GM12878 (cell line): Measurements from ENCODE around the gene SLC8B1. TPM values are rescaled to one million over a fixed set of nuclear protein-coding genes. Genes with fewer than 3 reads are reported as not detected.

Source experiments
- ATAC-seq: fragments of 200-7000 bp; cut with Tn5 transposase; 3 replicates; pipeline ENCODE4 v1.9.1; 2020; ENCODE audit warnings: mild to moderate bottlenecking, moderate library complexity
- BruUV-seq: library from RNA; stranded (reverse); fragments of 400-500 nt; replicated peaks from 2 replicates; lab custom pipeline; 2021; lab: Mats Ljungman, UMichigan
- CTCF ChIA-PET: fragments of 300-600 bp; sonication (Branson Sonifier 250); formaldehyde crosslinking; extraction: SDS; loops from one replicate; lab custom pipeline; 2021; ENCODE audit warnings: inconsistent platforms; lab: Yijun Ruan, JAX
- POLR2A ChIA-PET: fragments of 350-600 bp; formaldehyde crosslinking; extraction: SDS; loops from one replicate; lab custom pipeline; 2021; ENCODE audit warnings: inconsistent platforms; lab: Charles Lee
- RAD21 ChIA-PET: fragments of 300-600 bp; sonication (Branson Sonifier 250); formaldehyde crosslinking; loops from one replicate; lab custom pipeline; 2023; ENCODE audit warnings: antibody characterized with exemption; ENCODE audit not compliant: unreplicated experiment; lab: Charles Lee
- SMC1A ChIA-PET: fragments of 300-600 bp; sonication (Branson Sonifier 250); formaldehyde crosslinking; loops from one replicate; lab custom pipeline; 2023; ENCODE audit not compliant: unreplicated experiment, uncharacterized antibody; lab: Charles Lee
- DNase-seq: peaks from one replicate; pipeline ENCODE4 v3.0.0-alpha.2; 2011; ENCODE audit warnings: low read depth, low spot score
- FAIRE-seq: peaks from 3 replicates; lab custom pipeline; 2011; peaks lifted over from hg19 to GRCh38; lab: Jason Lieb, UNC
- H2AFZ ChIP-seq: 2 replicates; pipeline ENCODE4 v1.6.0; 2011; ENCODE audit warnings: low read depth, low read length, control low read depth; ENCODE audit not compliant: control insufficient read depth
- H3K27ac ChIP-seq: 2 replicates; pipeline ENCODE4 v1.5.1; 2011; ENCODE audit warnings: control low read depth; ENCODE audit not compliant: control insufficient read depth, insufficient read depth
- H3K27me3 ChIP-seq, 2 experiments: replicated peaks in 1 of 2; 2 replicates each; pipeline versions ENCODE4 v1.6.0 to v1.6.1; 2011; ENCODE audit warnings: low read length in 1 of 2; ENCODE audit not compliant: control insufficient read depth in 2 of 2, insufficient read depth in 2 of 2
- H3K36me3 ChIP-seq, 2 experiments: 2 replicates each; pipeline ENCODE4 v1.5.1; 2011; ENCODE audit warnings: low read length in 1 of 2; ENCODE audit not compliant: control insufficient read depth in 2 of 2, insufficient read depth in 2 of 2
- H3K4me1 ChIP-seq: 2 replicates; pipeline ENCODE4 v1.6.1; 2011; ENCODE audit warnings: mild to moderate bottlenecking, low read length, moderate library complexity, mixed read lengths; ENCODE audit not compliant: control insufficient read depth, insufficient read depth
- H3K4me2 ChIP-seq: 2 replicates; pipeline ENCODE4 v1.6.0; 2011; ENCODE audit warnings: control low read depth; ENCODE audit not compliant: control insufficient read depth, insufficient read depth
- H3K4me3 ChIP-seq: fragments of 200-600 bp; sonication (generic); 2 replicates; pipeline ENCODE4 v1.5.1; 2016
- H3K79me2 ChIP-seq: 2 replicates; pipeline ENCODE4 v1.6.0; 2011; ENCODE audit warnings: low read length; ENCODE audit not compliant: control insufficient read depth, insufficient read depth
- H3K9ac ChIP-seq: 2 replicates; pipeline ENCODE4 v1.8.0; 2011; ENCODE audit warnings: low read length, control low read depth, mixed read lengths; ENCODE audit not compliant: control insufficient read depth, insufficient read depth
- H3K9me3 ChIP-seq: replicated peaks from 3 replicates; pipeline ENCODE4 v1.5.1; 2011; ENCODE audit warnings: mild to moderate bottlenecking, low read length; ENCODE audit not compliant: control insufficient read depth, insufficient read depth
- H4K20me1 ChIP-seq: 2 replicates; pipeline ENCODE4 v1.6.0; 2011; ENCODE audit not compliant: control insufficient read depth, insufficient read depth
- IKZF1 ChIP-seq: fragments of 450-650 bp; conservative IDR thresholded peaks from 2 replicates; pipeline ENCODE4 v1.6.1; 2017; ENCODE audit warnings: antibody characterized with exemption, mild to moderate bottlenecking
- SREBF1 ChIP-seq: IDR thresholded peaks from 2 replicates; pipeline ENCODE4 v1.6.1; 2012; ENCODE audit warnings: mild to moderate bottlenecking, low read length
- YY1 ChIP-seq: IDR thresholded peaks from 2 replicates; pipeline ENCODE4 v1.6.1; 2011; ENCODE audit warnings: low read depth, mild to moderate bottlenecking, low read length
- WGBS: methylation state at CpG from one replicate; pipeline ENCODE4 v1.1.6; 2016; ENCODE audit warnings: low lambda C conversion rate; ENCODE audit not compliant: insufficient replicate concordance, insufficient coverage; ENCODE audit errors: missing lambda C conversion rate; 5-methylcytosine and 5-hydroxymethylcytosine counted together
- in situ Hi-C: fragments of 300-500 bp; cut with MboI; formaldehyde crosslinking; loops from 9 replicates; pipeline ENCODE4 v1.14.3; 2018; ENCODE audit warnings: mixed read lengths
- intact Hi-C: fragments of 100-400 bp; cut with micrococcal nuclease; formaldehyde crosslinking; loops from one replicate; pipeline ENCODE4 v1.14.2; 2022; ENCODE audit not compliant: unreplicated experiment
- polyA plus RNA-seq, 11 experiments: library from polyadenylated mRNA; depleted of rRNA in 4 of 11; unstranded in 6 of 11; stranded (reverse) in 5 of 11; fragments of >200 nt; fragmentation: Nextera tagmentation in 4 of 11; fragmentation: Illumina TruSeq in 1 of 11; extraction: Ambion mirVana in 4 of 11; extraction: Trizol in 1 of 11; gene quantifications; 1 replicate in 1 of 11; 2 replicates in 10 of 11; pipeline versions ENCODE4 v1.2.1 to v1.2.3, GENCODE V29; 2011 to 2016; ENCODE audit warnings: inconsistent platforms in 2 of 11, missing spikeins in 2 of 11, low read depth in 1 of 11
- total RNA-seq, 4 experiments: library from RNA; depleted of rRNA in 3 of 4; stranded (reverse); fragments of >200 nt in 3 of 4; fragmentation: Illumina TruSeq in 1 of 4; extraction: Trizol in 1 of 4; gene quantifications; 2 replicates each; pipeline versions ENCODE4 v1.2.1 to v1.2.3, GENCODE V29; 2013 to 2021

Gene SLC8B1
- total and polyA plus RNA-seq, 10 of the 15 experiments (the other 5 are each of a cell fraction or from before 2014, with no cell fraction given) = 0.18 to 12.3 (median 6.8) TPM

- CTCF ChIA-PET = interaction anchor here (1.2 to 2.1 kb wide), 2 partner anchors 25 to 33 kb away, joined by 5 to 6 read pairs; partner anchors contain the start of gene SLC8B1
- POLR2A ChIA-PET = interaction anchor here (1.5 kb wide), 1 partner anchor 24 kb away, joined by 4 read pairs; the partner anchor contains the start of gene SLC8B1
- no peak for FAIRE-seq
- Histone ChIP-seq H4K20me1 (no peaks in the 10 kb centered on the region), H3K27ac (no peak overlapping the region), H3K4me1 (0 out of 2 replicates have a peak, but pooled peaks cover 4% of the 10 kb centered on the region), H2AFZ (peak overlapping the region; percentile 46), H3K4me2 (peak overlapping the region; percentile 84), H3K9me3 (no peaks in the 10 kb centered on the region), H3K4me3 (peak overlapping the region; percentile 71), H3K79me2 (peaks cover 7% of the 10 kb centered on the region; the same call in 1 of the 2 replicates), H3K36me3 (no peaks in the 10 kb centered on the region), H3K9ac (peak overlapping the region; percentile 62), H3K27me3 (no peaks in the 10 kb centered on the region)
- no TSS peak for BruUV-seq
- TF ChIP-seq IKZF1 (0 out of 2 replicates have a peak, but pooled peaks have one; percentile 30), YY1 (0 out of 2 replicates have a peak, but pooled peaks have one; percentile 37), SREBF1 (no peak)
- SMC1A ChIA-PET = interaction anchor here (1.1 to 1.5 kb wide), 2 partner anchors 24 to 32 kb away, joined by 3 to 4 read pairs; partner anchors contain the start of gene SLC8B1
- peak; percentile 12 for ATAC-seq
- in situ Hi-C loops = no loop called here
- DNase-seq = no peak
- RAD21 ChIA-PET = no interaction called here
- WGBS = 58% methylated on average over 11 of the region's 11 CpGs
- intact Hi-C loops = loop anchor here (2.0 kb wide), 1 partner anchor 25 kb away; the partner anchor contains the start of gene SLC8B1
These were observed 24.4 kb upstream of the SLC8B1 start for GRCh38 chr12:113359133-113359938.
